HG02884 (cell line): Measurements from ENCODE around the gene FLT4.
"Not testable (repeated sequence)": the region's sequence is repeated elsewhere in the genome, so short reads cannot be mapped to it uniquely, and the experiment has no call there.

Experiments
- ATAC-seq: cut with Tn5 transposase; IDR thresholded peaks from one replicate; pipeline ENCODE4 v1.9.1; 2021; ENCODE audit warnings: mild to moderate bottlenecking, moderate library complexity; ENCODE audit not compliant: unreplicated experiment

FLT4 gene

DNA sequence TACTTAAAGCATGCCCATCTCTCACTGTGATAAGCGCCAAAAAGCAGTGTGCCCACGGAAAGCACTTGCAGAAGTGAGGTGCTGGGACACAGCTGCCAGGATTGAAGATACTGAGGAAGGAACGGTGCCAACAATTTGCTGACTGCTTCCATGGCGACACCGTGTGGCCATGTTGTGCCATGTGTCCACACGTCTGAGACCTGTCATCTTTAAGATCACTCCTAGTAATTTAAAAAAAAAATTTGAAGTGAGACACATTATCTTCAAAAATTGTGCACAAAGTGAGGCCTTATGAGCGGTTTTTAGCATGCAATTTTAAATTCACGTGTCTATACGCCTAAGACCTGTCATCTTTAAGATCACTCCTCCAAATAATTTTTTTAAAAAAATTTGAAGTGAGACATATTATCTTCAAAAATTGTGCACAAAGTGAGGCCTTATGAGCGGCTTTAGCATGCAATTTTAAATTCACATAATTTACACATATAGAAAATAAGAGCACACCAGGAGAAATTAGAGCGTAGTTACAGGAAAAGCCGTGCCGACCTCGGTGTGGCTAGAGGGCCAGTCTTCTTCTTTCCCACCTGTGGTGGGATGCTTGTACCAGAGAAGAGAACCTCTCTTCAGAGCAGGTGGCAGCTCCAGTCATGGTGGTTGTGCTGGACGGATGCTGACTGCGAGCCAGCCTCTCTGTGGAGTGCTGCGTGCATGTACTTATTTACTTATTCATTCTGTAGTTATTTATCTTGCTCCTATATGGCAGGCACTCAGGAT, 21.4 kb upstream of the FLT4 start:
- ATAC-seq, result no peak

GRCh38 chr5:180670157-180670556, 20.8 kb upstream of the FLT4 start:
- no peak for ATAC-seq

- no peak for ATAC-seq
Observed at GRCh38 chr5:180669661-180670060, 20.3 kb upstream of the FLT4 start.

- no peak for ATAC-seq
Observed at GRCh38 chr5:180668835-180669596, 19.6 kb upstream of the FLT4 start.

- no peak for ATAC-seq
Observed at GRCh38 chr5:180666812-180667211, 17.4 kb upstream of the FLT4 start.

GRCh38 chr5:180665682-180666404, 16.4 kb upstream of the FLT4 start:
- no peak for ATAC-seq

DNA sequence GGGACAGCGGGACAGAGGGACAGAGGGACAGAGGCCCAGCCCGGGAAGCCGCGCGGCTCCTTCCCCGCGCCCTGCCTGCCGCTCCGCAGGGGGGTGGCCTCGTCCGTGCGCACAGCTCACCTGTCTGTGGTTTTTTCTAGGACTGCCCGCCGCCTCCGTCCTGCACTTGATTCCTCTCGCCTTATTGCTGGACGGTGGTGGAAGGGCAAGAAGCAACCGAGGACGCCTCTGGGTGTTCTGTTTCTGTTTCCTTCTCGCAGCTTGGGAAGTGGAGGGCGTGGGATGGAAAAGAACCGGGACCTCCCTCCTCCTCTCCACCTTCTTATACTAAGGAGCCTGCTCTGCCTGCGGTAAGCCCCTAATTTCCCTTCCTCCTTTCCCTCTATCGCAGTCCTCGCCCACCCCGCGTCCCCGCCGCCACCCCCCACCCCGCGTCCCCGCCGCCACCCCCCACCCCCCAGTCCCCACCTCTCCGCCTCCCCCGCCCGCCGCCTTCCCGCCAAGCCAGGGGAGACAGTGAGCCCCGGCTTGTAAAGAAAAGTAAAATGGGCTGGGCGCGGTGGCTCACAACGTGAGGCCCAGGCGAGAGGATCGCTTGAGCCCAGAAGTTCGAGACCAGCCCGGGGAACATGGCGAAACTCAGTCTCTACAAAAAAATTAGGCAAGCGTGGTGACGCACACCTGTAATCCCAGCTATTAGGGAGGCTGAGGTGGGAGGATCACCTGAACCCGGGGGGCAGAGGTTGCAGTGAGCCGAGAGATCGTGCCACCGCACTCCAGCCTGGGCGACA, 9.6 kb upstream of the FLT4 start:
- no peak for ATAC-seq

GRCh38 chr5:180655243-180655642, 5.8 kb upstream of the FLT4 start:
- ATAC-seq, result not testable (repeated sequence)

DNA sequence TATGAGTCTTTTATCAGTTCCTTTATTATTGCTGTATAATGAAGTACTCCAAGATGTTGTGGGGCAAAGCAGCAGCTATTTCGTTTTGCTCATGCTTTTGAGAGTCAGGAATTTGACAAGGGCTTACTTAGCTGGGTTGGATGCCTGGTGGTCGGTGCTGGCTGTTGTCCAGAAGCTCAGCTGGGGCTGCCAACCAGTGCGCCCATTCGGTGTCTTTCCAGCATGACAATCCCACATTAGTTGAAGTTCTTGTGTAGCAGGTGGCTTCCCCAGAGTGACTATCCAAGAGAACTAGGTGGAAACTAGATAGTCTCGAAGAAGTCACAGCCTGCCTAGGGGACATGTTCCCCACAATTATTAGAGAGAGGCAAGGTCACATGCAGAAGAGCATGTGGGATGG, 3.4 kb upstream of the FLT4 start:
- no peak for ATAC-seq

GRCh38 chr5:180652346-180652745, 2.9 kb upstream of the FLT4 start:
- ATAC-seq, result no peak

- no peak for ATAC-seq
Observed at GRCh38 chr5:180648658-180649296, 623 bp downstream of the FLT4 start.

DNA sequence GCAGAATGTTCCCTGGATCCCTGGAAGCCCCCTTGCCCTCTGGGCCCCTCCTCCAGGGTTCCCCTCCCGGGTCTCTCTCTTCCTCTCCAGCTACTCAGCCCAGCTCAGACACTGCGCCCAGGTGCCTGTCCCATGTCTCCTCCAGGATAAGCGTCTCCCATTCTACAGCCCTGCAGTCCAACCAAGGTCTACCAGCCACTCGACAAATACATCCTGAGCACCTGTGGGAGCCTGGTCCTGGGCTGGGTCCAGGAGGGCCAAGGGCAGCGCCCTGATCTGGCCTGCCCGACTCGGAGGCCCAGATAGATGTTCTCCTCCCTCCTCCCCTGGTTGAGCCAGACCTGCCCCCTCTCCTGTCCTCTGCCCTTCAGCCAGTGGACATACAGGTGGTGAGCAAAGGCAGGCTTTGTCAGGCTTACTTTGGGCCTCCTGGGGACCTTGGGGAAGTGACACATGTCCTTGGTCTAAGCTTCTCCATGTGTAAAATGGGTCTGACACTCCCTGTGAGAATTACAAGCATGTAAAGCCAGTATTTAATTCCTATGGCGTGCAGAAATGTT, 1.4 kb downstream of the FLT4 start:
- no peak for ATAC-seq

DNA sequence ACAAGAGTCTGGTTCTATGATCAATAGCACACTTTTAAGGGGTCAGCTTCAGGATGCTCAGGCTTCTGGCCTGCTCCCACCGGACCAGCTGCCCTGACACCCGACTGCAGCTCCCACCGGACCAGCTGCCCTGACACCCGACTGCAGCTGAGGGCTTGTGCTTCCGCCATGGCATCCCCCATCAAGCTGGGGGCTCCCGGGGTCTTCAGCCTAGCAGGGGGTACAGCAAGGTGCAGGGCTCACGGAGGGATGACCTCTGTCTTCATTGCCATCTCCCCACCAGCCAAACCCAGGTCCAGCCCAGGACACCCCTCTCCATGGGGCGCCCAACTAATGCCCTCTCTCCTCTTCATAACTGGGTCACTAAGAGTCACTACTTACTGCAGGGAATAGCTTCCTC, 1.9 kb downstream of the FLT4 start:
- ATAC-seq, result no peak

DNA sequence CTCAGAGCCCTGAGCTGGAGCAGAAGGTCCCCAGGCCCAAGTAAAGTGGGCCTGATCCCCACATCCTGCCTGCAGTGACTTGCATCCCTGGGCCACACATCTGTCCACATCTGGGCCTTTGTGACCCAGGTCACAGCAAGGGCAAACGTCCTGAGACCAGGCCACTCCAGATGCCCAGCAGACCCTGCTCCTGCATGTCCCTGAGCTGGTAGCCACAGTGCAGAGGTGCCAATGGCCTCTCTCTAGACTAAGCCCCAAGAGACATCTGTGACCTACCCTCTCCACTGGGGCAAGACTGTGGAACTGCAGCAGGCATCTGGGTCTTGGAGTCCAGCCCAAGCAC, 2.5 kb downstream of the FLT4 start:
- ATAC-seq, result no peak

- no peak for ATAC-seq
Observed at GRCh38 chr5:180646289-180646962, 3.0 kb downstream of the FLT4 start.

DNA sequence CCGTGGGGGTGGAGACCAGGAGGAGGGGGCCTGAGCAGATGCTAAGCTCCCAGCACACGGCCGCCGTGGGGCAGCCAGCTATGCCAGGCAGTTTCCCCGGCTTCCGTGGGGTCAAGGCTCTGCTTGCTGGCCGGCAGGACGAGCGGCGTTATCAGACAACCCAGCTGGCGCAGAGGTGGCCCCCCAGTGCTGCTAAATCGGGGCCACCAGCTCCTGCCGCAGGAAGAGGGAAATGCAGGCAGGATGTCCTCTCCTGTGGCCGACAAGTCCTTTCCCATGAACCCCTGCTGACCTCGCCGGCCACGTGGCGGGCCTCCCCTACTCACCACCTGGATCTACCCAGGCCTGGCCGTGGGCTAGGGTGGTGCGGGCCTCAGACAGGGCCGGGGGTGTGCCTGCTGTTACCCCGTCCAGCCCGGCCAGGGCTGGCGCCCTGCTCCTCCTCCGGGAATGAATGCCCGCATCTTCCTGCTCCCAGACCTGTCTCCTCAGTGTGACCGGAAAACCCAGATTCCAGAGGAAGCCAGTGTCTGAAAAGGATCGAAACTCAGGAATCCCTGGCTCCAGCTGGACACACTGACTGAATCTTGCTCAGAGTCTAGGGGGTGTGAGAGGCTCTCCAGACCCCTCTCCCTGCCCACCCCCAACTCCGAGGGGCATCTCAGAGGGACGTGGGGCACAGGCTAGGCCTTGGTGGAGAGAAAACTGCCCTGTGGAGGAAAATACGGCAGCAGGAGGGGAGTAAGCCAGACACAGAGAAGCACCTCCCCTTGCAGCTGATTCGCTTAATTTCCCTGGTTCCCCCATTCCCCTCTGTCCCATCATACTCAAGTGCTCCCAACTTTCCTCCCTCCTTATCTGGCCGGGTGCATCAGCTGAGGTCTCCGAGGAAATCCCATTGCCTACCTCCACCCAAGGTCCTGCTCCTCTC, 3.9 kb downstream of the FLT4 start:
- ATAC-seq, result no peak

GRCh38 chr5:180644825-180645273, 4.6 kb downstream of the FLT4 start:
- ATAC-seq, result no peak

GRCh38 chr5:180644129-180644824, 5.1 kb downstream of the FLT4 start:
- ATAC-seq, result no peak
